Mucosa of stomach (tissue), 1 donor: ENCODE measurements around the gene CAPN14.

Experiments used
- H3K27me3 ChIP-seq: one replicate; pipeline ENCODE4 v1.7.0; 2013; ENCODE audit warnings: mild to moderate bottlenecking, low read length; ENCODE audit not compliant: control insufficient read depth, insufficient read depth
- H3K36me3 ChIP-seq: one replicate; pipeline ENCODE4 v1.7.0; 2013; ENCODE audit warnings: low read length; ENCODE audit not compliant: control insufficient read depth, insufficient read depth
- H3K4me1 ChIP-seq: one replicate; pipeline ENCODE4 v1.7.0; 2013; ENCODE audit warnings: mild to moderate bottlenecking, low read length; ENCODE audit not compliant: control insufficient read depth, insufficient read depth
- H3K4me3 ChIP-seq: one replicate; pipeline ENCODE4 v1.7.0; 2013; ENCODE audit warnings: low read length
- H3K9ac ChIP-seq: one replicate; pipeline ENCODE4 v1.7.0; 2013; ENCODE audit warnings: mild to moderate bottlenecking, low read length, moderate library complexity
- H3K9me3 ChIP-seq: one replicate; pipeline ENCODE4 v1.7.0; 2013; ENCODE audit warnings: mild to moderate bottlenecking, low read length, moderate library complexity; ENCODE audit not compliant: control insufficient read depth
- donor health status: Pancreatic carcinoma.

The CAPN14 gene

DNA sequence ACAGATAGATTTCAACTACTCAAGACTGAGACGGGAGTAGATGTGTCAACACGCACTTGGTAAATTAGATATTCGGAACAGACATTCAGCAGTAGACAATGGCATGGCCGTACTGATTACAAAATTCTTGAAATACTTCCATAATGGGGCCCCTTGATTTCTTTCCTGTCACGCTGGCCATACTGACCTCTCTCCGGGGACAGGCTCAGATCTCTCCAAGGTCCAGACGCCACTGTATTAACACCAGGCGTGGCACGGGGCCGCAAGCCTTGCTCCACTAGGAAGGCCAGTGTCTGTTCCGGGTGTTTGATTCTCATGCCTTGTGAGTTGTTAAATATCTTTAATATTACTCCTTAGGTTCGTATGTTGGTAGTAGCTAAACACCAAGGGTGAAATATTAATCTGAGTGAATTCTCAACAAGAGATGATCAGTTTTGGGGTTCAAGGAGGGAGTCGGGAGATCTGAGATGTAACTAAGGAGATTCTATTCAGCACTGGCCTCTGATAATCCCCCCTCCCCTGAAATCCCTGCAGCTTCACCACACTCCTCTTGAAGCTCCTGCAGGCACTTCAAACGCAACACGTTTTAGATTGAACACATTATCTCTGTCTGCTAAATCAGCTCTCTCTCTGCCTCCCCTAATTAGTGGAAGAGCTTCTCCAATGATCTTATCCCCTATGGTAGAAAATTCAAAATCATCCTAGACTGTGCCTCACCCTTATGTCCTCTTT, 14.4 kb upstream of the CAPN14 start:
- no peaks in the 10 kb centered on the region for H3K9me3 ChIP-seq
- H3K27me3 ChIP-seq: no peaks in the 10 kb centered on the region
- peaks cover 11% of the 10 kb centered on the region for H3K4me1 ChIP-seq
- no peaks in the 10 kb centered on the region for H3K36me3 ChIP-seq
- no peak overlapping the region for H3K9ac ChIP-seq
- H3K4me3 ChIP-seq: no peak overlapping the region

DNA sequence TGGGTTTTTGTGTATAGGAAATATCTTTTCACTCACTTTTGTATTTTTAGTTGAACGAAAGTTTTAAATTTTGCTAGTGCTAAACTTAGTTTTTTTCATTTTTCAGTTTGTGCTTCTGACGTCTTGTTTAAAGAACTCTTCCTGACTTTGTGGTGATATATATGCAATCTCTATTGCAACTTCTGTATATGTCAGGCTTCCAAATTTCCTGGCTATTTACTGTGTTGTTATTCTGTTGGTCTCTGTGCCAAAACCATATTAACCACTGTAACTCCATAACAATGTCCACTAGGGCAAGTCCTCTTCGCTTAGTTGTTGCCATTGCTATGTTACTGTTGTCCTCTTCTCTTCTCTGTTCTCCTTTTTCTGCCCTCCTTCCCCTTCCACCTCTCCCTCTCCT, 13.4 kb upstream of the CAPN14 start:
- H3K9ac ChIP-seq: no peak overlapping the region
- H3K27me3 ChIP-seq: no peaks in the 10 kb centered on the region
- peaks cover 11% of the 10 kb centered on the region for H3K4me1 ChIP-seq
- no peaks in the 10 kb centered on the region for H3K9me3 ChIP-seq
- no peaks in the 10 kb centered on the region for H3K36me3 ChIP-seq
- H3K4me3 ChIP-seq: no peak overlapping the region

DNA sequence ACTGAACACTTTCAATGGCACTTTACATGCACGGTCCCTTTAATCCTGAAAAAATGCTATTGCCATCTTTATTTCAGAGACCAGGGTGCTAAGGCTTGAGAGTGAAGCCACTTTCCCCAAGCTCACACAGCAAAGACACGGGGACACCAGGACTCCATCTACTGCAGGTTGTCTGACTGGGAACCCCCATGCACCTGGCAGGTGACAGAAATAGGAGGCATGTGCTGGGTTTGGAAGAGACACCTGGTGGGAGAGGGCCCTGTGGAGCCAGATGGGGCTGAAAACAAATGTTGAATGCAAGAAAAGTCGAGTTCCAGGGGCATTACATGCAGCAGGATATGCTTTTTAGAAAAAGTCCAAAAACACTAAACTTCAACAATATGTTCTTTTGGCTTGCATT, 11.4 kb upstream of the CAPN14 start:
- Histone ChIP-seq H3K36me3 (no peaks in the 10 kb centered on the region), H3K4me1 (peaks cover 5% of the 10 kb centered on the region), H3K9ac (no peak overlapping the region), H3K27me3 (no peaks in the 10 kb centered on the region), H3K4me3 (no peak overlapping the region), H3K9me3 (no peaks in the 10 kb centered on the region)

DNA sequence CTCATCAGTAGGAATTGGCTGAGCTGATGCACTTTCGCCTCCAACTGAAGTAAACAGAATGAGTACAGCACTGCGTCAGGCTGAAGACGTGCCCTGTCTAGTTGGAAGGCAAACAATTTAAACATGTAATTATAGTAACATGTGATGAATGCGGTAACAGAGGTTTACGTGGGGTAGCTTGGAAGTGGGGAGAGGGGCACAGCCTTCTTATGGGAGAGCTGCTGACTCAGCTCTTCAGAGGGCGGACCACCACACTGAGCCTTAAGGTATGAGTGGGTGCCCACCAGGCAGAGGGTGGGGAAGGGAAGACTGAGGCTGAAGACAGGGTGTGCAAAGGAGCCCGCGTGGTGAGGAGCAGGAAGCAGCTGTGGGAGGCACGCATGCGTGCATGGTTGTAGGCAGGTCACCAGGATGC, 10.4 kb upstream of the CAPN14 start:
- no peak overlapping the region for H3K4me3 ChIP-seq
- no peaks in the 10 kb centered on the region for H3K9me3 ChIP-seq
- H3K36me3 ChIP-seq: no peaks in the 10 kb centered on the region
- H3K27me3 ChIP-seq: no peaks in the 10 kb centered on the region
- no peaks in the 10 kb centered on the region for H3K4me1 ChIP-seq
- H3K9ac ChIP-seq: no peak overlapping the region

DNA sequence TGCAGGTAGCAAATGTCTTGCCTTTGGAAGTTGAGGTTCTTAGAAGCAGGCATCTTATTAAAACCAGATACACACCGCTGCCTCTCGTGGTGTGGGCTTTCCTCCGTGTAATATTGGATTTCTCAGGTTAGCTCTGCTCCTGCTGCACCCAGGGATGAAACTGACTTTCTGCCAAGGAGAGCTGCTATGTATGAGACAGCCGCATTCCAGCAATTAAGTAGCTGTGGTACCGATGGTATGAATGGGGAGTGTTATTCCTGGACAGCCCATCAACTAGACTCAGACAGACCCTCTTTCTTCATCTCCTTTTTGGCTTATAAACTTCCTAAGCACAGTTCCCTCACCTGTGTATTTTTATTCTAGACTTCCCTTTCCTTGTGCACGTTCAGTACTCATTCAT, 9.8 kb upstream of the CAPN14 start:
- no peak overlapping the region for H3K4me3 ChIP-seq

DNA sequence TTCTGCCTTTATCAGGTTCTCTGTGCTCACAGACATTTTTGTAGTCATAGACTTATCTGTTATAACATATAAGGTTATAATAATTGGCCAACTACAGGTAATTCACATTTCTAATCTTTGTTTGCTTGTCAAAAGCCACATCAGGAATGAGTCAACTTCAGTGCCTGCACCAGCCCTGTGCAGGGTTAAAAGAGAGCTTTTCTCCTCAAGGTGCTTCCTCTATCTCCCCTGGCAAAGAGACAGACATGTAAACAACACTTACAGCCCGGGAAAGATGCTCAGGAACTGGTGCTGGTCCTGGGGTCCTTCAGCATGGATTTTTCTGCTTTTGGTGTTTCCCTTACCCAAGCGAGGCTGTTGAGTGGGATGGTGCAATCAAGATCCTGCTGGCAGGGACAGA, 9.0 kb upstream of the CAPN14 start:
- H3K4me1 ChIP-seq: no peaks in the 10 kb centered on the region
- H3K9me3 ChIP-seq: no peaks in the 10 kb centered on the region
- no peak overlapping the region for H3K4me3 ChIP-seq
- H3K27me3 ChIP-seq: no peaks in the 10 kb centered on the region
- no peaks in the 10 kb centered on the region for H3K36me3 ChIP-seq
- H3K9ac ChIP-seq: no peak overlapping the region

More for the DNA sequence above, 9.8 kb upstream of the CAPN14 start:
- no peaks in the 10 kb centered on the region for H3K4me1 ChIP-seq
- no peaks in the 10 kb centered on the region for H3K36me3 ChIP-seq
- no peak overlapping the region for H3K9ac ChIP-seq
- H3K27me3 ChIP-seq: no peaks in the 10 kb centered on the region
- no peaks in the 10 kb centered on the region for H3K9me3 ChIP-seq

DNA sequence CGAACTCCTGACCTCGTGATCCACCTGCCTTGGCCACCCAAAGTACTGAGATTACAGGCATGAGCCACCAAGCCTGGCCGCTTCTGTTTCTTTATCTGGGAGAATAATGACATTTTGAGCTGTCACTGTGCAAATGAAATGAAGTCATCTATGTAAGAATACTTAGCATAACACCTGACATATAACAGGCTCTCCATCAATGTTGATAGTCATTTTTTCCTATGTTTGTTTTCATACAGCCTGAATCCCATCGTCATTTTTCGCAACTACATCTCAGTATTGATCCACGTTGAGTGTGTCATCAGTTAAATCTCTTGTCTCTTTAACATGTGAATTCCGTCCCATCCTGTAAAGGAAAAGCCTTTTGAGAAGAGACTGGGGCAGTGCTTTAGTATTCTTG, 6.4 kb upstream of the CAPN14 start:
- Histone ChIP-seq H3K36me3 (no peaks in the 10 kb centered on the region), H3K9me3 (no peaks in the 10 kb centered on the region), H3K4me1 (peaks cover 11% of the 10 kb centered on the region), H3K4me3 (no peak overlapping the region), H3K27me3 (no peaks in the 10 kb centered on the region), H3K9ac (no peak overlapping the region)

DNA sequence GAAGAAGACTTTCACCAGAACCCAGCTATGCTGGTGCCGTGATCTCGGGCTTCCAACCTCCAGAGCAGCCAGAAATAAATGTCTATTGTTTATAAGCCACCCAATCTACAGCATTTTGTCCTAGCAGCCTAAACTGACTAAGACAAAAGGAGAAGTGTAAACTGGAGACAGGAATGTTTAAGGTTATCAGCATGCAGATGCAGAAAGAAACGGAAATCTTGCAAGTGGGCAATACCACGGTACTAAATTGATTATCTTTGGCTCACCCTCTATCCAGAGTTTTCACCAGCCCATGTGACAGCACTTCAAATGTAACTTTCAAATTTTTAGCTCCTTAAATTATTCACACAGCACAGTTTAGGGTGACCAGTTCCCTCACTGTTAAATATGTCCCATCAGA, 5.7 kb upstream of the CAPN14 start:
- H3K4me1 ChIP-seq: peaks cover 18% of the 10 kb centered on the region
- H3K9ac ChIP-seq: no peak overlapping the region
- H3K27me3 ChIP-seq: no peaks in the 10 kb centered on the region
- no peaks in the 10 kb centered on the region for H3K36me3 ChIP-seq
- H3K4me3 ChIP-seq: no peak overlapping the region
- no peaks in the 10 kb centered on the region for H3K9me3 ChIP-seq

DNA sequence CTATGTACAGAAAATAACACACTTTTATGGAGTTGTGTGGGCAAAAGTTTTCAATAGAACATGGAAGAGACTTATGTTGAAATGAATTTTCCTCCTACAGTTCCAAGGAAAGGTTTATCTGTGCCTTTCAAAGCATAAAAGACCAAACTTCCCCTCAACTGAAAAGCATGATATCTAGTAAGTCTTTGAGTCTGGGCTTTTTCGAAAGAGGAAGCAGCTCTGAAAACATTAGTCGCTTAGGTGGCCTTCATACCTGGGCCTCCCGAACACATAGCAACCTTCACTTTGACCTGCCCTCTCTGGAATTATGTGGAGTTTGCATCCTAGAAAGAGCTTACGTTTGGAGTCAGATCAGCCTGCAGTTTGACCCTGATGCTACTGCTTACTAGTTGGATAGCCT, 4.8 kb upstream of the CAPN14 start:
- Histone ChIP-seq H3K36me3 (no peaks in the 10 kb centered on the region), H3K4me1 (peaks cover 20% of the 10 kb centered on the region), H3K9me3 (no peaks in the 10 kb centered on the region), H3K9ac (no peak overlapping the region), H3K27me3 (no peaks in the 10 kb centered on the region), H3K4me3 (no peak overlapping the region)

DNA sequence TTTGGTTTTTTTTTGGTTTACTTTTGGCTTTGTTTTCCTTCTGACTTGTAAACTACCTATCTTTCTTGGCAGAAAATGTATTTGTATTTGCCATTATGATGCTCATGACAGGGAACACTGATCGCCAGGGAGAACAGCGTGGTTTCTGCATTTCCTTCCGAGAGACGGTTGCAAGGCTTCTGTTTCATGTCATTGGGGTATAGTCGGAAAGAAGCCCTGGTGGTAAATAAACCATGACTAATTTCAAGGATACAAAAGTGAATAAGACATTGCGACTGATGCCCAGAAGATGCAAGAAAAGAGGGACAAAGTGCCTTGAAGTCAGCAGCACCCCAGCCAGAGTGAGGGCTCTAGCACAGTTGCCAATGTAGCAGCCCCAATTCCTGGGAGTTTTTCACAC, 4.2 kb upstream of the CAPN14 start:
- no peaks in the 10 kb centered on the region for H3K9me3 ChIP-seq
- peaks cover 20% of the 10 kb centered on the region for H3K4me1 ChIP-seq
- peaks cover 1% of the 10 kb centered on the region for H3K27me3 ChIP-seq
- H3K36me3 ChIP-seq: no peaks in the 10 kb centered on the region
- no peak overlapping the region for H3K9ac ChIP-seq
- no peak overlapping the region for H3K4me3 ChIP-seq

DNA sequence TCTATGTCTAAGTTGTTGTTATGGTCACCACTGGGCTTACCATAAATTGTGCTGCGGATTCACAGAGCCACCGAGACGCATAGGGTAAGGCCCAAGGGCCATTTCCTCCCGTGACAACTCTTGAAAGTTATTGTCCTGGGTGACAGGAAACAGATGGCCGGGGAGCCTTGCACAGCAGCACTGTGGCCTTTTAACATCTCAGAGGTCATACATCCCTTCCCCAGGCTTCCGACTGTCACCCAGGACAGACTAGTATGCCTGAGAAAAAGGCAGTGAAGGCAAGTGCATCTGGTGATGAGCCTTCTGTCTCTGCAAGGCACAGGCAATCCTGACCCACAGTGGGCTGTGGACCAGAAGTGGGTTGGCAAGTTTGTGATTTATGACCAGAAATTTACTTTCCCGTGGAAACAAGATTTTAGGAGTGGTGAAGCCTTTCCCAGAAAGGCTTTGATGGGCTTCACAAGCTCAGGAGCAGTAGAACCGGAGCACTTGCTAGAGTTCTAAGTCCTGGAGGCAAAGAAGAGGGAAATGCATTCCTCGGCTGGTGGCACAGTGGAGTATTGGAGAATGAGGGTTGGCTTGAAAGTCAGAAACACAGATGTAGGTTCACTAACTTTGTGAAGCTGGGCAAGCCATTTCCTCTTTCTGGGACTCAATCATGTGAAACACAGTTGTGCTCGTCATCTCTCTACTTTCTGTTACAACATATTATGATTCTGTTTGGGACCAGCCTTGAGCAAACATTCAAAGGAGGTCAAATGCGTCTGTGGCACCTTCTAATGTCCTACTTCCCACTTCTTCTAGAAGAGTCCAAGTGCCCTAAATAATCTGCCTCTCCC, 2.0 kb upstream of the CAPN14 start:
- no peaks in the 10 kb centered on the region for H3K36me3 ChIP-seq
- peaks cover 20% of the 10 kb centered on the region for H3K4me1 ChIP-seq

DNA sequence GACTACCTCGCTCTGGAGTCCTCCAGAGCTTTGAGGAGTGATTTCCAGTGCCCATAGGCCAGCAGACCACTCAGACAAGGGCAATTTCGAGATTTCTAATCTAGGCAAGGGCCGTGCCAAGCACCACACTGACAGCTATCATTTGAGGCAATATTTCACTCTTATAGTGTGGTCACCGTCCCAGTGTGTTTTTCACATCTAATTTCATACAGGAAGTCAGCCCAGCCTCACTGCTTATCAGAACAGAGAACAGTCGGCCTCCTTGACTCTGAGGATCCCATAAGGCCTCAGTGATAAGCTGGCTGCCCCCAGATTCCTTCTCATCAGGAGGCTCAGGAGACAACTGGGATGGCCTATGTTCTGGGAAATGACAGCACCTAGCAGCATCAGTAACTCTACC, 581 bp downstream of the CAPN14 start:
- Histone ChIP-seq H3K9me3 (no peaks in the 10 kb centered on the region), H3K4me1 (peaks cover 20% of the 10 kb centered on the region), H3K9ac (no peak overlapping the region), H3K27me3 (peaks cover 4% of the 10 kb centered on the region), H3K36me3 (no peaks in the 10 kb centered on the region), H3K4me3 (no peak overlapping the region)

More for the DNA sequence above, 2.0 kb upstream of the CAPN14 start:
- Histone ChIP-seq H3K4me3 (no peak overlapping the region), H3K27me3 (peaks cover 4% of the 10 kb centered on the region), H3K9ac (no peak overlapping the region), H3K9me3 (no peaks in the 10 kb centered on the region)
